ENCODE results near the gene NAGLU. TPM values are rescaled to one million over a fixed set of nuclear protein-coding genes. Genes with fewer than 3 reads are reported as not detected.
"Not testable (repeated sequence)": the region's sequence is repeated elsewhere in the genome, so short reads cannot be mapped to it uniquely, and the experiment has no call there.

NAGLU gene
- total RNA-seq, 6 experiments from 2014 or later = 38.7 to 43.1 (median 39.9) TPM

DNA sequence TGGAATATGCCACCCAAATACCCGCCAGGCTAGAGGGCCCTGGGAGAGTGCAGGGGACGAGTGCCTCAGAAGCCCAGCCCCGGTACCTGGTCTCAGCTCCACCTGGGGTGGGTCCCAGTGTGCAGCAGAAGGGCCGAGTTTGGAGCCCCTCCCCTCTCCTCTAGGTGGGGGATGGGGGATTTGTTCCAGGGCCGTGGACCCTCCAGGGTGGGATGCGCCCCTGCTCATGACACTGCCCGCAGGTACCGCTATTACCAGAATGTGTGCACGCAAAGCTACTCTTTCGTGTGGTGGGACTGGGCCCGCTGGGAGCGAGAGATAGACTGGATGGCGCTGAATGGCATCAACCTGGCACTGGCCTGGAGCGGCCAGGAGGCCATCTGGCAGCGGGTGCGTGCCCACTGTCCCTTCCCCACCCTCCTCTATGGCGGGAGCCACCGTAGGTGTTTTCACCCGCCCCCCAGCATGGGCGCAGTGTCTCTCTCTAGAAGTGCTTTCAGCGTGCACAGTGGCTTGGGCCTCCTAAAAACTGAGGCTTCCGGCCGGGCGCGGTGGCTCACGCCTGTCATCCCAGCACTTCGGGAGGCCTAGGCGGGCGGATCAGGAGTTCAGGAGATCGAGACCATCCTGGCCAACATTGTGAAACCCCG is 1.2 kb downstream of the NAGLU start:
- Mint-ChIP-seq H3K27me3 (ENCODE audit: insufficient read depth) (no peaks in the 10 kb centered on the region; the same call in 1 of the 2 replicates), H3K4me3 (peak overlapping the region; percentile 91), H3K4me1 (ENCODE audit: low read depth) (peaks cover 19% of the 10 kb centered on the region), H3K9me3 (no peaks in the 10 kb centered on the region), H3K36me3 (ENCODE audit: low read depth) (peaks cover 21% of the 10 kb centered on the region), H3K27ac (peak overlapping the region; percentile 80)
- no peak for DNase-seq
- TF ChIP-seq, protein P1, sequence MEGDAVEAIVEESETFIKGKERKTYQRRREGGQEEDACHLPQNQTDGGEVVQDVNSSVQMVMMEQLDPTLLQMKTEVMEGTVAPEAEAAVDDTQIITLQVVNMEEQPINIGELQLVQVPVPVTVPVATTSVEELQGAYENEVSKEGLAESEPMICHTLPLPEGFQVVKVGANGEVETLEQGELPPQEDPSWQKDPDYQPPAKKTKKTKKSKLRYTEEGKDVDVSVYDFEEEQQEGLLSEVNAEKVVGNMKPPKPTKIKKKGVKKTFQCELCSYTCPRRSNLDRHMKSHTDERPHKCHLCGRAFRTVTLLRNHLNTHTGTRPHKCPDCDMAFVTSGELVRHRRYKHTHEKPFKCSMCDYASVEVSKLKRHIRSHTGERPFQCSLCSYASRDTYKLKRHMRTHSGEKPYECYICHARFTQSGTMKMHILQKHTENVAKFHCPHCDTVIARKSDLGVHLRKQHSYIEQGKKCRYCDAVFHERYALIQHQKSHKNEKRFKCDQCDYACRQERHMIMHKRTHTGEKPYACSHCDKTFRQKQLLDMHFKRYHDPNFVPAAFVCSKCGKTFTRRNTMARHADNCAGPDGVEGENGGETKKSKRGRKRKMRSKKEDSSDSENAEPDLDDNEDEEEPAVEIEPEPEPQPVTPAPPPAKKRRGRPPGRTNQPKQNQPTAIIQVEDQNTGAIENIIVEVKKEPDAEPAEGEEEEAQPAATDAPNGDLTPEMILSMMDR (IDR thresholded peaks at IDR 0.05) = no peak

DNA sequence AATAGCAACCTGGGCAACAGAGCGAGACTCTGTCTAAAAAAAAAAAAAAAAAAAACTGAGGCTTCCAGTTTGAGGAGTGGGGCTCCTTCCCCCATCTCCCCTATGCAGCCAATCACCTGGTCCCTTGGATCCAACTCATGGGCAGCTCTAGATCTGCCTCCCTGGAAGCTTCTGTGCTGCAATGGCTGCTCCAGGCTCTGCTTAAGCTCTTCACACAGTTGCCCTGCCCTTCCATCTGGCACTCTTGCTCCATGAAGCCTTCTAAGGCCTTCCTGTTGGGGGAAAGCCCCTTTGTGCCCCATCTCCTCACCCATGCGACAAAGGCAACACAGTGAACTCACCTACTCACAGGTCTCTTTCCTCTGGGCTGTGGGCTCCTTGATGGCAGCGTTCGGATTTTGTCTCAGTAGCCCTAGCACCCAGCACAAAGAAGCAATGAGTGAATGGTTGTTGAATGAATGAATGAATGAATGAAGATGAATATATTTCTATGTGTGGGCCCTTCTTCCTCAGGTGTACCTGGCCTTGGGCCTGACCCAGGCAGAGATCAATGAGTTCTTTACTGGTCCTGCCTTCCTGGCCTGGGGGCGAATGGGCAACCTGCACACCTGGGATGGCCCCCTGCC is 1.9 kb downstream of the NAGLU start:
- no peak for DNase-seq
- peak overlapping the region; percentile 43; the same call in 1 of the 2 replicates for H3K27ac Mint-ChIP-seq
- TF ChIP-seq, protein P1 (IDR thresholded peaks at IDR 0.05) = no peak
- H3K9me3 Mint-ChIP-seq = no peaks in the 10 kb centered on the region
- H3K27me3 Mint-ChIP-seq (ENCODE audit: insufficient read depth) = no peaks in the 10 kb centered on the region; the same call in 1 of the 2 replicates
- H3K4me1 Mint-ChIP-seq (ENCODE audit: low read depth) = peaks cover 19% of the 10 kb centered on the region
- H3K4me3 Mint-ChIP-seq = peak overlapping the region; percentile 54
- peaks cover 21% of the 10 kb centered on the region for H3K36me3 Mint-ChIP-seq (ENCODE audit: low read depth)

DNA sequence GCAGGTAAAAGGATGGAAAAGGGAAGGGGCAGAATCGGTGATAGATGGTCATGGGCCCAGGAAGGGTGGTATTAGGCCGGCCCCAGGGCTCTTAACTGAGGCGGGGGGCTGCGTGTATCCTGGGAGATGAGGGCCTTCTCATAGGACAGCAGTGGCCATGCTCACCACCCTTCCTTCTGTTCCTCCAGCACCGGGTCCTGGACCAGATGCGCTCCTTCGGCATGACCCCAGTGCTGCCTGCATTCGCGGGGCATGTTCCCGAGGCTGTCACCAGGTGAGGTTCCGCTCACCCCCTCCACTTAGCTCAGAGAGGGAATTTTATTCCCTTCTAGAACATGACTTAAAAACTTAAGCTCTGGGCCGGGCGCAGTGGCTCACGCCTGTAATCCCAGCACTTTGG is 2.4 kb downstream of the NAGLU start:
- H3K4me1 Mint-ChIP-seq (ENCODE audit: low read depth) = peaks cover 19% of the 10 kb centered on the region
- peaks cover 21% of the 10 kb centered on the region for H3K36me3 Mint-ChIP-seq (ENCODE audit: low read depth)
- DNase-seq = no peak
- no peak overlapping the region for H3K4me3 Mint-ChIP-seq
- H3K27me3 Mint-ChIP-seq (ENCODE audit: insufficient read depth) = no peaks in the 10 kb centered on the region; the same call in 1 of the 2 replicates
- TF ChIP-seq, protein P1 (IDR thresholded peaks at IDR 0.05) = no peak
- H3K9me3 Mint-ChIP-seq = no peaks in the 10 kb centered on the region
- H3K27ac Mint-ChIP-seq = no peak overlapping the region

DNA sequence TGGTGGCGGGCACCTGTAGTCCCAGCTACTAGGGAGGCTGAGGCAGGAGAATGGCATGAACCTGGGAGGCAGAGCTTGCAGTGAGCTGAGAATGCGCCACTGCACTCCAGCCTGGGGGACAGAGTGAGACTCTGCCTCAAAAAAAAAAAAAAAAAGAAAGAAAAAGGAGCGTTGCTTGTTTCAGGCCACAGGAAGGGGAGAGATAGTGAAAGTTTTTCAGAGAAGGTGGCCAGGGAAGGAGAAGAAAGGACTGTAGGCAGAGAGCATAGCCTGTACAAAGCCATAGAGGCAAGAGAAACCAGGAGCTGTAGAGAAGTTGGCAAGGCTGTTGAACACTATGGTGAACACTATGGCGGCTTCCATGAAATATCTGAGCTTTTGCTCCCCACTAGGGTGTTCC is 4.5 kb downstream of the NAGLU start:
- not testable (repeated sequence) for H3K9me3 Mint-ChIP-seq; H3K4me3 Mint-ChIP-seq; DNase-seq; H3K27ac Mint-ChIP-seq; H3K27me3 Mint-ChIP-seq (ENCODE audit: insufficient read depth)
- Mint-ChIP-seq H3K4me1 (ENCODE audit: low read depth) (peaks cover 15% of the 10 kb centered on the region), H3K36me3 (ENCODE audit: low read depth) (peaks cover 25% of the 10 kb centered on the region)

DNA sequence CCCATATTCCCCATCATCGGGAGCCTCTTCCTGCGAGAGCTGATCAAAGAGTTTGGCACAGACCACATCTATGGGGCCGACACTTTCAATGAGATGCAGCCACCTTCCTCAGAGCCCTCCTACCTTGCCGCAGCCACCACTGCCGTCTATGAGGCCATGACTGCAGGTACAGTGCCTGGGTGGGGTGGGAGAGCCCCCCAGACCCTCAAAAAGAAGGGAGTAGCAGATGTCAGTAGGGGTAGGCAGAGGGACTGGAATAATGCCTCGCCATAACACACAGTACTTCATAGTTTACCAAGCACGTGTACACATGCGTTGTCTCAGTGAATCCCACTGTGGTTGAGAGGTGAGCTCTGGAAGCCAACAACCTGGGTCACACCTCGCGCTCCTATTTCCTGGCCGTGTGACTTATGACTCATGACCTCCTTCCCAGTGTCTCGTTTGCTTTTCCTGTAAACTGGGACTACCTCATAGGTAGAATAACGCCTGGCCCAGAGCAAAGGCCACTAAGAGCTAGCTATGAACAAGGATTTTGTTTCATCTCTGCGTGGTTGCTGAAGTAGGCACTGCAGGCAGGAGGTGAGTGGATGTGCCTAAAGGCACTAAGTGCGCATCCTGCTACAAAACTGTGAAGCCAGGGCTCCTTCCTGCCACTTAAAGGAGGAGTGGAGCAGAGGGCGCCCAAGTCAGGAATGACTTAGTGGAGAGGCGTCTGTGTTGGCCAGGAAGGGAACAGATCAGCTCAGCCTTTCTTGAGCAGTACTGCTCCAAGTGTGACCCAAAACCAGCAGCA is 5.2 kb downstream of the NAGLU start:
- no peak overlapping the region for H3K27ac Mint-ChIP-seq
- peaks cover 3% of the 10 kb centered on the region for H3K27me3 Mint-ChIP-seq (ENCODE audit: insufficient read depth)
- H3K4me1 Mint-ChIP-seq (ENCODE audit: low read depth) = peaks cover 11% of the 10 kb centered on the region
- TF ChIP-seq, protein P1 (IDR thresholded peaks at IDR 0.05) = no peak
- no peak overlapping the region for H3K4me3 Mint-ChIP-seq
- peaks cover 25% of the 10 kb centered on the region for H3K36me3 Mint-ChIP-seq (ENCODE audit: low read depth)
- no peak for DNase-seq
- H3K9me3 Mint-ChIP-seq = no peaks in the 10 kb centered on the region
